ENCODE results near the gene BOLA1.
"Not testable (repeated sequence)": the region's sequence is repeated elsewhere in the genome, so short reads cannot be mapped to it uniquely, and the experiment has no call there.

The BOLA1 gene

GRCh38 chr1:149877211-149877946 is 22.0 kb upstream of the BOLA1 start:
- Histone ChIP-seq H3K9me3 (ENCODE audit: control insufficient read depth, low read length) (no peaks in the 10 kb centered on the region), H3K4me1 (ENCODE audit: control insufficient read depth, insufficient read depth, low read length, poor library complexity, severe bottlenecking) (no peaks in the 10 kb centered on the region)
- 90 to 99% methylated on average over 5 to 6 of the region's 7 CpGs for WGBS, 2 experiments (ENCODE audit: insufficient coverage in 2 of 2)

DNA sequence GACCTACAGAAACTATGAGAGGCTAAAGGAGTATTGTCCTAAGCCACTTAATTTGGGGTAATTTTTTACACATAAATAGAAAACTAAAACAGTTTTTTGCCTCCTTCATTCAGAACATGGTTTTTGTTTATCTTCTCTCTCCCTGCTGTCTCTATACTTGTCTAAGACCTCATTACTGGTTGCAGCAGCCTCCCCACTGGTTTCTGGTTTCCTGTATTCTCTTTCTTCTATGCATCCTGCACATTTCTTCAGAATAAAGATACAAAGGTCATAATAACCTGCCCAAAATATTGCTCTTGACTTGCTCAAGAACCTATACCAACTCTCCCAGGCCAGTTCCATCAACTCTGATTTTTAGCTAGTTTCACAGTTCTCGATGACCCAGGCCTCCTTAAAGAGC is 19.8 kb upstream of the BOLA1 start:
- Histone ChIP-seq H3K9me3 (ENCODE audit: control insufficient read depth, low read length) (no peaks in the 10 kb centered on the region), H3K4me3 (ENCODE audit: extremely low read depth, insufficient read depth, low read length, poor library complexity, severe bottlenecking) (no peak overlapping the region), H3K27ac (ENCODE audit: low read depth, low read length, severe bottlenecking) (no peak overlapping the region), H3K4me1 (ENCODE audit: control insufficient read depth, insufficient read depth, low read length, poor library complexity, severe bottlenecking) (no peaks in the 10 kb centered on the region), H3K36me3 (ENCODE audit: control insufficient read depth, insufficient read depth, low read length) (no peaks in the 10 kb centered on the region)
- WGBS, 2 experiments (ENCODE audit: insufficient coverage in 2 of 2): 90 to 100% methylated on average over 1 of the region's 1 CpG

More at GRCh38 chr1:149877211-149877946, 22.0 kb upstream of the BOLA1 start:
- Histone ChIP-seq H3K4me3 (ENCODE audit: extremely low read depth, insufficient read depth, low read length, poor library complexity, severe bottlenecking) (no peak overlapping the region), H3K27ac (ENCODE audit: low read depth, low read length, severe bottlenecking) (no peak overlapping the region), H3K36me3 (ENCODE audit: control insufficient read depth, insufficient read depth, low read length) (no peaks in the 10 kb centered on the region)

DNA sequence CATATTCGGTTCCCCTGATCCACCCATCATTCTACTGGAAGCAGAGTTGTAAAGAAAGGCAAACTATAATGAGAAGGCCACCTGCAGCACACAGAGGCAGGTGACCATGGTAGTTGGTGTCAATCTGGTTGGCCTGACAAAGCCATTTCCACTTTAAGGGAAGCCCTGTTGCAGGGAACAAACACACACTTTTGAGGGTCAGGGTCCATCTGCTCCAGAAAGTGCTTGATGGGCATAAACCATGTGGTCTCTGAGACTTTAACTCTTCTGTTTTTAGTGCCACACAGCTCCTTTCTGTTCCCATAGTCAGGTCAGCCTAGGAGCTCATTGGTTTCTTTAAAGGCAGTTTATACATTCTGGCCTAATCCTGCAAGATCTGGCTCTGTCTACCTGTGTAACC is 17.5 kb upstream of the BOLA1 start:
- 100% methylated on average over 1 of the region's 1 CpG; no CpG with 5 or more reads in 1 of the 2 experiments for WGBS, 2 experiments (ENCODE audit: insufficient coverage in 2 of 2)
- Histone ChIP-seq H3K36me3 (ENCODE audit: control insufficient read depth, insufficient read depth, low read length) (no peaks in the 10 kb centered on the region), H3K4me1 (ENCODE audit: control insufficient read depth, insufficient read depth, low read length, poor library complexity, severe bottlenecking) (no peaks in the 10 kb centered on the region), H3K4me3 (ENCODE audit: extremely low read depth, insufficient read depth, low read length, poor library complexity, severe bottlenecking) (no peak overlapping the region), H3K27ac (ENCODE audit: low read depth, low read length, severe bottlenecking) (no peak overlapping the region), H3K9me3 (ENCODE audit: control insufficient read depth, low read length) (no peaks in the 10 kb centered on the region)

DNA sequence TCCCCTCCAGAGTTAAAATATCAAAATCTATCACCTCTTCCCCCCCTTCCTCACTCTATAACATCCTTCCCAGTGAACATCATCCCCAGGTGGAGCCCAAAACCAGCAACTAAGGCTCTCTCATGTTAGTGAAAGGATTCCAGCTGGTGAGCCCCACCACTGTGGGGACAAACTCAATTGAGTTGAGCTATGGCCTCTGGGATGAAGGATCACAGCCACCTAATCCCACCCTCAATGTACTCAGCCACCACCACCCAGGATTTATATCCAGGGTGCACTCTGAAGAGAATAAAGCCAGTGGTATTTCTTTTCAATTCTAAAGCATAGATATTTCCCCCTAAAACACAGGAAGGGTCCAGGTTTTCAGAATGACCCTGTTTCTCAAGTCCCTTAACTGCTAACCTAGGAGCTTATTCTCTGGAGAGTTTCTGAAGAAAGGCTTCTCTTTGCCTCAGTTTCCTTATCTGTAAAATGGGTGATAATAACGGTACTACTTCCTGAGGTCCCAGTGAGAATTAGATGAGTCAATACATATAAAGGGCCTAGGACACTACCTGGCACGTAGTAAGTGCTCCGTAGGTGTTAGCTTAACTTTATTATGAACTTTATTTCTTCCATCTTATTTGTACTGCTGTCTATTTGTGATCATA is 15.6 kb upstream of the BOLA1 start:
- no peaks in the 10 kb centered on the region for H3K4me1 ChIP-seq (ENCODE audit: control insufficient read depth, insufficient read depth, low read length, poor library complexity, severe bottlenecking)
- H3K27ac ChIP-seq (ENCODE audit: low read depth, low read length, severe bottlenecking): no peak overlapping the region
- H3K9me3 ChIP-seq (ENCODE audit: control insufficient read depth, low read length): no peaks in the 10 kb centered on the region
- no peak overlapping the region for H3K4me3 ChIP-seq (ENCODE audit: extremely low read depth, insufficient read depth, low read length, poor library complexity, severe bottlenecking)
- WGBS, 2 experiments (ENCODE audit: insufficient coverage in 2 of 2): 100% methylated on average over 1 of the region's 3 CpGs; no CpG with 5 or more reads in 1 of the 2 experiments
- H3K36me3 ChIP-seq (ENCODE audit: control insufficient read depth, insufficient read depth, low read length): no peaks in the 10 kb centered on the region

GRCh38 chr1:149884433-149885338 is 14.7 kb upstream of the BOLA1 start:
- Histone ChIP-seq H3K4me1 (ENCODE audit: control insufficient read depth, insufficient read depth, low read length, poor library complexity, severe bottlenecking) (no peaks in the 10 kb centered on the region), H3K27ac (ENCODE audit: low read depth, low read length, severe bottlenecking) (peak overlapping the region; percentile 100), H3K36me3 (ENCODE audit: control insufficient read depth, insufficient read depth, low read length) (no peaks in the 10 kb centered on the region), H3K4me3 (ENCODE audit: extremely low read depth, insufficient read depth, low read length, poor library complexity, severe bottlenecking) (peak overlapping the region; percentile 60), H3K9me3 (ENCODE audit: control insufficient read depth, low read length) (no peaks in the 10 kb centered on the region)
- WGBS, 2 experiments (ENCODE audit: insufficient coverage in 2 of 2): 6% methylated on average over 6 of the region's 9 CpGs; no CpG with 5 or more reads in 1 of the 2 experiments

GRCh38 chr1:149885339-149886120 is 13.8 kb upstream of the BOLA1 start:
- Histone ChIP-seq H3K36me3 (ENCODE audit: control insufficient read depth, insufficient read depth, low read length) (no peaks in the 10 kb centered on the region), H3K9me3 (ENCODE audit: control insufficient read depth, low read length) (no peaks in the 10 kb centered on the region), H3K4me3 (ENCODE audit: extremely low read depth, insufficient read depth, low read length, poor library complexity, severe bottlenecking) (peak overlapping the region; percentile 60), H3K4me1 (ENCODE audit: control insufficient read depth, insufficient read depth, low read length, poor library complexity, severe bottlenecking) (no peaks in the 10 kb centered on the region), H3K27ac (ENCODE audit: low read depth, low read length, severe bottlenecking) (peak overlapping the region; percentile 100)
- 0% methylated on average over 25 to 27 of the region's 36 CpGs for WGBS, 2 experiments (ENCODE audit: insufficient coverage in 2 of 2)

DNA sequence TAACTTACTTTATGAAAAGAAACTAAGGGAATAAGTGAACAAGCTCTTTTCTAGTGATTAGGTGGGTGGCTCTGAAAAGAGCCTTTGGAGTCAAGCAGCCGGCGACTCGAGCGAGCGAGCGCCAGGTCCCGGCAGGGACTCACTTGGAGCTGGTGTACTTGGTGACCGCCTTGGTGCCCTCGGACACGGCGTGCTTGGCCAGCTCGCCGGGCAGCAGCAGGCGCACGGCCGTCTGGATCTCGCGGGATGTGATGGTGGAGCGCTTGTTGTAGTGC is 13.3 kb upstream of the BOLA1 start:
- H3K4me1 ChIP-seq (ENCODE audit: control insufficient read depth, insufficient read depth, low read length, poor library complexity, severe bottlenecking); H3K9me3 ChIP-seq (ENCODE audit: control insufficient read depth, low read length); H3K36me3 ChIP-seq (ENCODE audit: control insufficient read depth, insufficient read depth, low read length): not testable (repeated sequence)
- 0% methylated on average over 8 to 9 of the region's 19 CpGs for WGBS, 2 experiments (ENCODE audit: insufficient coverage in 2 of 2)
- Histone ChIP-seq H3K27ac (ENCODE audit: low read depth, low read length, severe bottlenecking) (peak overlapping the region; percentile 100), H3K4me3 (ENCODE audit: extremely low read depth, insufficient read depth, low read length, poor library complexity, severe bottlenecking) (peak overlapping the region; percentile 60)

DNA sequence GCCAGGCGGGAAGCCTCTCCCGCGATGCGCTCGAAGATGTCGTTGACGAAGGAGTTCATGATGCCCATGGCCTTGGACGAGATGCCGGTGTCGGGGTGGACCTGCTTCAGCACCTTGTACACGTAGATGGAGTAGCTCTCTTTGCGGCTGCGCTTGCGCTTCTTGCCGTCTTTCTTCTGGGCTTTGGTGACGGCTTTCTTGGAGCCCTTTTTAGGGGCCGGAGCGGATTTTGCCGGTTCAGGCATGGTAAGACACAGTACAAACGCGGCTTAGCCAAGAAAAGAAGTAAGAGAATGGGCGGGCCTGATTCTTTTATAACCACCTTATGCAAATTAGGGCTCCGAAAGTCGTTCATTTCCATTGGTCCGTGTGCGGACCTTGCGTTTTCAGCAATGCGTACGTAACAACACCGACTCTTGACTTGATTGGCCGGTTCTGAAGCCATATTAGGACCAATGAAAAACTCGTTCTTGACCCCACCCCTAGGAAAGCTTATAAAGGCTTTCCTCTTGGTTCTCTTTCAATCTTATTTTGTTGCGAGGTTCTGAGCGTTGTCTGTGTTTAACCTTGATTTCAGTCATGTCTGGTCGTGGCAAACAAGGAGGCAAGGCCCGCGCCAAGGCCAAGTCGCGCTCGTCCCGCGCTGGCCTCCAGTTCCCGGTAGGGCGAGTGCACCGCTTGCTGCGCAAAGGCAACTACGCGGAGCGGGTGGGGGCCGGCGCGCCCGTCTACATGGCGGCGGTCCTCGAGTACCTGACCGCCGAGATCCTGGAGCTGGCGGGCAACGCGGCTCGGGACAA is 12.8 kb upstream of the BOLA1 start:
- no peaks in the 10 kb centered on the region for H3K4me1 ChIP-seq (ENCODE audit: control insufficient read depth, insufficient read depth, low read length, poor library complexity, severe bottlenecking)
- peak overlapping the region; percentile 100 for H3K27ac ChIP-seq (ENCODE audit: low read depth, low read length, severe bottlenecking)
- peak overlapping the region; percentile 60 for H3K4me3 ChIP-seq (ENCODE audit: extremely low read depth, insufficient read depth, low read length, poor library complexity, severe bottlenecking)
- no peaks in the 10 kb centered on the region for H3K9me3 ChIP-seq (ENCODE audit: control insufficient read depth, low read length)
- 0% methylated on average over 39 to 54 of the region's 62 CpGs for WGBS, 2 experiments (ENCODE audit: insufficient coverage in 2 of 2)
- no peaks in the 10 kb centered on the region for H3K36me3 ChIP-seq (ENCODE audit: control insufficient read depth, insufficient read depth, low read length)

- not testable (repeated sequence) for H3K9me3 ChIP-seq (ENCODE audit: control insufficient read depth, low read length); H3K36me3 ChIP-seq (ENCODE audit: control insufficient read depth, insufficient read depth, low read length); H3K4me1 ChIP-seq (ENCODE audit: control insufficient read depth, insufficient read depth, low read length, poor library complexity, severe bottlenecking)
- Histone ChIP-seq H3K4me3 (ENCODE audit: extremely low read depth, insufficient read depth, low read length, poor library complexity, severe bottlenecking) (peak overlapping the region; percentile 60), H3K27ac (ENCODE audit: low read depth, low read length, severe bottlenecking) (peak overlapping the region; percentile 100)
- 0% methylated on average over 1 to 4 of the region's 13 CpGs for WGBS, 2 experiments (ENCODE audit: insufficient coverage in 2 of 2)
Measured at GRCh38 chr1:149887196-149887455, 12.2 kb upstream of the BOLA1 start.

Data from mesodermal cell (in vitro differentiated cells).